Measurements from ENCODE around the gene UGT2A1. TPM values are rescaled to one million over a fixed set of nuclear protein-coding genes. Genes with fewer than 3 reads are reported as not detected.

The UGT2A1 gene
- total and polyA plus RNA-seq, 2 donors (not counting 1 experiment from before 2014, with no cell fraction given) = not detected

- TF ChIP-seq CTCF (IDR thresholded peaks at IDR 0.05) (no peak), EZH2 (IDR thresholded peaks at IDR 0.05; ENCODE audit: borderline replicate concordance, insufficient read depth, low read depth, low read length, poor library complexity, severe bottlenecking) (no peak)
- WGBS (ENCODE audit: insufficient coverage) = 67% methylated on average over 4 of the region's 4 CpGs
- Mint-ChIP-seq H3K27ac (no peak overlapping the region), H3K27me3 (no peaks in the 10 kb centered on the region), H3K4me1 (no peaks in the 10 kb centered on the region), H3K9me3 (ENCODE audit: insufficient read depth) (no peaks in the 10 kb centered on the region), H3K4me3 (no peak overlapping the region)
- no peak overlapping the region for H2AFZ ChIP-seq (ENCODE audit: insufficient read depth, low read depth, low read length, poor library complexity, severe bottlenecking)
- CTCF ChIA-PET = no interaction called here
- DNase-seq = no peak
- H3K9me3 ChIP-seq (ENCODE audit: control extremely low read depth in 1 of 3, control insufficient read depth in 2 of 3, insufficient read depth in 1 of 3, low read length in 2 of 3) = no peaks in the 10 kb centered on the region
- no peak for ATAC-seq (ENCODE audit: low read depth)
- H3K4me3 ChIP-seq (ENCODE audit: control extremely low read depth in 1 of 5, extremely low read depth in 1 of 5, insufficient read depth in 1 of 5, low read depth in 2 of 5, low read length in 4 of 5) = no peak overlapping the region
- intact Hi-C loops (cut with micrococcal nuclease) = no loop called here
- POLR2A ChIA-PET = no interaction called here
- H3K4me1 ChIP-seq (ENCODE audit: control insufficient read depth in 2 of 2, insufficient read depth in 2 of 2, low read length in 2 of 2) = no peaks in the 10 kb centered on the region
- H4K20me1 ChIP-seq (ENCODE audit: control insufficient read depth, insufficient read depth, low read length, poor library complexity, severe bottlenecking) = no peaks in the 10 kb centered on the region
- H3K27ac ChIP-seq (ENCODE audit: low read length in 2 of 2) = no peak overlapping the region
- no peaks in the 10 kb centered on the region for H3K79me2 ChIP-seq (ENCODE audit: control insufficient read depth, insufficient read depth, low read length)
- H3K27me3 ChIP-seq (replicated peaks in 1 of 4; ENCODE audit: control extremely low read depth in 1 of 4, control insufficient read depth in 3 of 4, insufficient read depth in 4 of 4, low read length in 3 of 4) = no peaks in the 10 kb centered on the region
- no peaks in the 10 kb centered on the region for H3K36me3 ChIP-seq (replicated peaks in 1 of 2; ENCODE audit: control extremely low read depth in 1 of 2, control insufficient read depth in 1 of 2, extremely low read depth in 1 of 2, insufficient read depth in 2 of 2, low read length in 1 of 2)
- no peak overlapping the region for H3K9ac ChIP-seq (ENCODE audit: low read length)
- no peak overlapping the region for H3K4me2 ChIP-seq (replicated peaks; ENCODE audit: low read depth, low read length, poor library complexity, severe bottlenecking)
Observed at GRCh38 chr4:69594382-69594781, 58.7 kb downstream of the UGT2A1 start.

- Mint-ChIP-seq H3K4me1 (no peaks in the 10 kb centered on the region), H3K4me3 (no peak overlapping the region), H3K27me3 (no peaks in the 10 kb centered on the region), H3K27ac (no peak overlapping the region), H3K9me3 (ENCODE audit: insufficient read depth) (no peaks in the 10 kb centered on the region)
- Histone ChIP-seq H2AFZ (ENCODE audit: insufficient read depth, low read depth, low read length, poor library complexity, severe bottlenecking) (no peak overlapping the region), H3K27me3 (replicated peaks in 1 of 4; ENCODE audit: control extremely low read depth in 1 of 4, control insufficient read depth in 3 of 4, insufficient read depth in 4 of 4, low read length in 3 of 4) (no peaks in the 10 kb centered on the region), H3K4me2 (replicated peaks; ENCODE audit: low read depth, low read length, poor library complexity, severe bottlenecking) (no peak overlapping the region), H3K4me1 (ENCODE audit: control insufficient read depth in 2 of 2, insufficient read depth in 2 of 2, low read length in 2 of 2) (no peaks in the 10 kb centered on the region), H3K9me3 (ENCODE audit: control extremely low read depth in 1 of 3, control insufficient read depth in 2 of 3, insufficient read depth in 1 of 3, low read length in 2 of 3) (no peaks in the 10 kb centered on the region), H3K79me2 (ENCODE audit: control insufficient read depth, insufficient read depth, low read length) (no peaks in the 10 kb centered on the region), H3K4me3 (ENCODE audit: control extremely low read depth in 1 of 5, extremely low read depth in 1 of 5, insufficient read depth in 1 of 5, low read depth in 2 of 5, low read length in 4 of 5) (no peak overlapping the region), H3K27ac (ENCODE audit: low read length in 2 of 2) (no peak overlapping the region), H3K36me3 (replicated peaks in 1 of 2; ENCODE audit: control extremely low read depth in 1 of 2, control insufficient read depth in 1 of 2, extremely low read depth in 1 of 2, insufficient read depth in 2 of 2, low read length in 1 of 2) (no peaks in the 10 kb centered on the region), H3K9ac (ENCODE audit: low read length) (no peak overlapping the region), H4K20me1 (ENCODE audit: control insufficient read depth, insufficient read depth, low read length, poor library complexity, severe bottlenecking) (no peaks in the 10 kb centered on the region)
- intact Hi-C loops (cut with micrococcal nuclease) = no loop called here
- DNase-seq (no peak), ATAC-seq (ENCODE audit: low read depth) (no peak)
- POLR2A ChIA-PET = no interaction called here
- CTCF ChIA-PET = no interaction called here
- no peak for TF ChIP-seq CTCF (IDR thresholded peaks at IDR 0.05)
- WGBS (ENCODE audit: insufficient coverage) = no CpG with 5 or more reads among the region's 1 CpG
Observed at GRCh38 chr4:69591364-69591763, 61.7 kb downstream of the UGT2A1 start.

All from B cell (primary cell).